ENCODE data around the gene PITPNM3. TPM values are rescaled to one million over a fixed set of nuclear protein-coding genes. Genes with fewer than 3 reads are reported as not detected.

The PITPNM3 gene
- total RNA-seq, 5 donors from 2014 or later (not counting 1 experiment from before 2014, with no cell fraction given) = 0.20 to 0.98 (median 0.61) TPM

DNA sequence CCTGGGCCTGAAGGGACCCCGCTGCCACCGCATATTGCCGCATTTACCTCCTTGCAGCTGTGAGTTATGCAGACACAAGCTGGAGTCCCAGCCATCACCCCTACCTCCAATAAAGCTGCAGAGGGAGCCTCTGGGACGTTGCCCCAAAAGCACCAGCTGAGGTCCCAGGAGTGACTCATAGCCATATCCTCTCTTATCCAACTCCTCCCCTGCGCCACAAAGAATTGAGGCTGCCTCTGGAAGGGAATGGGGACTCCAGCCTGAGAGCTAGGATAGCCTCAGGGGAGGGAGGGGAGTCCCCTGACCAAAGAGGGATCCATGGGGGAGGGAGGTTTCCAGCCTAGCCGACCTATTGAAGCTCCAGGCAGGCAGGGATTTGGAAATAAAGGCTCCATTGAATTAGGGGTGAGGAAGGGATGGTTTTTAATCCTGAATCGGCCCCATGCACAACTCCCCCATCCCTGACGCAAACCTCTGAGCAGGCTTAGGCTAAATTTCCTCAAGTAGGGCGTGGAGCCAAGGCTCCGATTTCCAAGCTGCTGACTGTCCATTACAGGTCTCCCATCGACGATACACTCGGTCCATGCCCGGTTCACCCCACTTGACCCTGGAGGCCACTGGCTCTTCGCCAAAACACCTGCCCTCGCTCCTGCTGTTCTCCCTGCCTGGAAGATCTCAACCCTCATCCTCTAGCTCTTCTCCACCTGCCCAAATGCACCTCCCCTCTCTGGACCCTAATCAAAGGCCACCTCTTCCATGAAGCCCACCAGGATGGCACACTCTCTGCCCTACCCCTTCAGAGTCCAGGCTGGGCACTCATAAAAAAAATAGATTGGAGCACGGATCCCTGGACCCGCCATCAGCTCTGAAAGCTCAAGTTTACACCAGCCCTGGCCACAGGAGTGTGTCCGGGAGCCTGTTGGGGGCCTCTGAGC lies 84.6 kb downstream of the PITPNM3 start:
- ChIA-PET CTCF (interaction anchor here (0.5 to 0.6 kb wide), 2 partner anchors 177 to 879 kb away, joined by 3 read pairs; no protein-coding TSS in a partner anchor), POLR2A (no interaction called here)
- Histone ChIP-seq H3K4me3 (ENCODE audit: control insufficient read depth in 1 of 2, extremely low read depth in 1 of 2, low read length in 1 of 2) (no peak overlapping the region), H3K36me3 (ENCODE audit: control insufficient read depth in 2 of 2, extremely low read depth in 1 of 2, insufficient read depth in 1 of 2, low read length in 1 of 2) (no peaks in the 10 kb centered on the region), H3K27ac (ENCODE audit: low read length) (no peak overlapping the region), H3K27me3 (replicated peaks in 1 of 2; ENCODE audit: control insufficient read depth in 2 of 2, extremely low read depth in 1 of 2, insufficient read depth in 2 of 2, low read length in 1 of 2) (peaks cover 0 to 18% of the 10 kb centered on the region in 2 experiments), H3K4me1 (ENCODE audit: control insufficient read depth in 1 of 2, extremely low read depth in 1 of 2, insufficient read depth in 2 of 2, low read length in 2 of 2) (no peaks in the 10 kb centered on the region), H3K9me3 (no peaks in the 10 kb centered on the region)
- WGBS (ENCODE audit: insufficient coverage) = 98% methylated on average over 13 of the region's 19 CpGs
- Mint-ChIP-seq H3K4me1 (peaks cover 0 to 6% (median 2%) of the 10 kb centered on the region in 3 donors), H3K9me3 (no peaks in the 10 kb centered on the region), H3K4me3 (no peak overlapping the region), H3K27ac (no peak overlapping the region), H3K27me3 (no peaks in the 10 kb centered on the region), H3K36me3 (no peaks in the 10 kb centered on the region)
- DNase-seq (no peak), ATAC-seq (replicated peaks in 1 of 4) (no peak)

DNA sequence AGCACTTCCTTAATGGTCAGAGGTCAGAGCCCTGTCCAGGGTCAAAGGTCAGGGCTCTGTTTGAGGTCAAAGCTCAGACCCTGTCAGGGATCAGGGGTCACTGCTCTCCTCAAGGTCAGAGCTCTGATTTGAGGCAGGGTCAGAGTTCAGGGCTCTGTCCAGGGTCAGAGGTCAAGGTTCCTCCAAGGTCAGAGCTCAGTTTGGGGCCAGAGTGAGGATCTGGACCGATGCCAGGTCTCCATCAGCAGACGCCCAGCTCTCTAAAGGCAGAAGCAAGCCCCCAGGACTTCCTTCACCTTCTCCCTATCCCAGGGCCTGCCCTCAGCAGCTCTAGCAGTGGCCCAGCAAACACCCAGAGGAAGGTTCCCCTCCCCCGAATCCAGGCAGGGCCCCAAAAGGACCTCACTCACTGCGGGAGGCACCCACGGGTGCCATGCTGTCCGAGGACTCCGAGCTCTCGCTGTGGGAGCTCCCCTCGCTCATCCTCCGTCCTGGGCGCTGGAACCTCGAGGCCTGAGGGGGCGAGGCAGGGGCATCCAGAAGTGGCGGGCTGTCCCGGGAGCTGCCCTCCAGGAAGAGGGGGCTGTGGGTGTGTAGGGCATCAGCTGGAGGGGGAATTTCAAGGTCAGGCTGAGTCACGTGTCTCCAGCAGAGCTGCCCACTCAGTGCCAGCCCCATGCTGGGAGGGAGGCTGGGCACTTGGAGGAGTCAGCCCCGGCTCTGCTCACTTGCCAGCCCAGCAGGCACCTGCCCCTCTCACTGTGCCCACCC lies 85.4 kb downstream of the PITPNM3 start:
- H3K27me3 ChIP-seq (replicated peaks in 1 of 2; ENCODE audit: control insufficient read depth in 2 of 2, extremely low read depth in 1 of 2, insufficient read depth in 2 of 2, low read length in 1 of 2) = peaks cover 0 to 21% of the 10 kb centered on the region in 2 experiments
- DNase-seq (no peak), ATAC-seq (replicated peaks in 1 of 4) (no peak)
- H3K27ac ChIP-seq (ENCODE audit: low read length) = no peak overlapping the region
- WGBS (ENCODE audit: insufficient coverage) = 89% methylated on average over 16 of the region's 17 CpGs
- CTCF ChIA-PET = no interaction called here
- no peaks in the 10 kb centered on the region for H3K4me1 ChIP-seq (ENCODE audit: control insufficient read depth in 1 of 2, extremely low read depth in 1 of 2, insufficient read depth in 2 of 2, low read length in 2 of 2)
- peaks cover 0 to 6% (median 2%) of the 10 kb centered on the region in 3 donors for H3K4me1 Mint-ChIP-seq
- H3K4me3 Mint-ChIP-seq = no peak overlapping the region
- no peak overlapping the region for H3K27ac Mint-ChIP-seq
- H3K36me3 Mint-ChIP-seq = no peaks in the 10 kb centered on the region
- H3K9me3 Mint-ChIP-seq = no peaks in the 10 kb centered on the region
- H3K27me3 Mint-ChIP-seq = no peaks in the 10 kb centered on the region
- H3K9me3 ChIP-seq = no peaks in the 10 kb centered on the region
- POLR2A ChIA-PET = no interaction called here
- no peaks in the 10 kb centered on the region for H3K36me3 ChIP-seq (ENCODE audit: control insufficient read depth in 2 of 2, extremely low read depth in 1 of 2, insufficient read depth in 1 of 2, low read length in 1 of 2)
- no peak overlapping the region for H3K4me3 ChIP-seq (ENCODE audit: control insufficient read depth in 1 of 2, extremely low read depth in 1 of 2, low read length in 1 of 2)

DNA sequence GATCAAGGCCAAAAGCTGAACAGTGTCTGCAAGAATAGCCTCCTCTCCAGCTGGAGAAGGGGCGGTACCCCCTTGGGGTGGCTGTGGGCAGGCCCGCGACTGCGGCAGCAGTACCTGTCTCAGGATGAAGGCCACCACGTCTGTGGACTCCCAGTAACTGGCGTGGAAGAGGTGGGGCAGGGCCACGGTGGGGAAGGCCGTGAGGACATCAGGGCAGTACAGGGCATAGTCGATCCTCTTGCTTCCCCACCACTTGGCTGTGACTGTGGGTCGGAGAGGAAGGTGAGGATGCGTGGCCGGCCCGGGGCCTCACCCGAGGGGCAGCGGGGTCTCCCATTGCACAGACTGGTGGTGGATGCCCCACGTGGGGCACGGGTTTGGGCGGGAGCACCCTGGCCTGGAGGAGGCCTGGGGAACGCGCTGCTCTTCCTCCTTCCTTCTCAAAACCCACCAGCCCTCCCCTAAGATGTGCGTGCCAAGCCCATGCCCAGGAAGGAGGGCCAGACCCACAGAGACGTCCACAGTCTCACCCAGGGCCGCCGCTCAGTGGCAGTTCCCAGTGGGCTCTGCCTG lies 86.1 kb downstream of the PITPNM3 start:
- DNase-seq (no peak), ATAC-seq (replicated peaks in 1 of 4) (no peak)
- H3K27me3 ChIP-seq (replicated peaks in 1 of 2; ENCODE audit: control insufficient read depth in 2 of 2, extremely low read depth in 1 of 2, insufficient read depth in 2 of 2, low read length in 1 of 2) = peaks cover 0 to 24% of the 10 kb centered on the region in 2 experiments
- ChIA-PET CTCF (no interaction called here), POLR2A (no interaction called here)
- H3K36me3 Mint-ChIP-seq = no peaks in the 10 kb centered on the region
- WGBS (ENCODE audit: insufficient coverage) = 87% methylated on average over 11 of the region's 24 CpGs
- H3K4me3 ChIP-seq (ENCODE audit: control insufficient read depth in 1 of 2, extremely low read depth in 1 of 2, low read length in 1 of 2) = no peak overlapping the region
- H3K4me3 Mint-ChIP-seq = no peak overlapping the region
- no peak overlapping the region for H3K27ac ChIP-seq (ENCODE audit: low read length)
- no peaks in the 10 kb centered on the region for H3K4me1 ChIP-seq (ENCODE audit: control insufficient read depth in 1 of 2, extremely low read depth in 1 of 2, insufficient read depth in 2 of 2, low read length in 2 of 2)
- H3K27me3 Mint-ChIP-seq = peaks cover 0 to 3% of the 10 kb centered on the region in 2 donors
- no peak overlapping the region for H3K27ac Mint-ChIP-seq
- peaks cover 0 to 6% (median 2%) of the 10 kb centered on the region in 3 donors for H3K4me1 Mint-ChIP-seq
- no peaks in the 10 kb centered on the region for H3K36me3 ChIP-seq (ENCODE audit: control insufficient read depth in 2 of 2, extremely low read depth in 1 of 2, insufficient read depth in 1 of 2, low read length in 1 of 2)
- H3K9me3 ChIP-seq = no peaks in the 10 kb centered on the region
- no peaks in the 10 kb centered on the region for H3K9me3 Mint-ChIP-seq

DNA sequence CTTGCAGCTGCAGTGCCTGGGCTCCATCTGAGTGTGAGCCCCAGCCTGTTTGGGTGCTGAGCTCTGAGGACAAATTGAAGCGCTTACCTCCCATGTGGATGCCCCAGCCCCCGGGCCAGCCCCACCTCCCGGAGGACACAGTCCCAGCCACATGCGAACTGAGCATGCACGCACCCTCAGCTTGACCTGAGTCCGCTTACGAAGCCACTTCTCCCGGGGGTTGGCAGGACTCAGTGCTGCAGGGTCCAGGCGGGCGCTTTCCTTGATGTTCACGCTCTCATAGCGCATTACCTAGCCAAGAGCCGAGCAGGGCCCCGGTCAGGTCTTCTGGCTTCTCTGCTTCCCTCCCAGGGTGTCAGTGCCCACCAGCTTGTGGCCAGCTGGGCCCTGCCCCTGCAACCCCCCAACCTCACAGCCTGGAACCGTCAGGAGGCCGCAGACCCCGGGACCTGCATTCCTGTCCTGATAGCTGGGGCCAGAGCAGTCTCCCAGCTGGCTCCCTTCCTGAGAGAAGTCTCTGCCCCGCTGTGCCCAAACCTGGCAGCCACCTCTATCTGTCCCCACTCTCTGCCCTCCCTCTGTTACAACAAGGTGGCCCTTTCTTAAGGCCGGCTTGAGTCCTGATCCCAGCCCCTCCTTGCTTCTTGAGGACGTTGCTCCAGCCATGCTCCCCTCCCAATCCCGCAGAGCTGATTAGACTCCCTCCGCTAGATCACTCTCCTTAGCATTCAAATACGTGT lies 88.1 kb downstream of the PITPNM3 start:
- CTCF ChIA-PET = no interaction called here
- Histone ChIP-seq H3K9me3 (no peaks in the 10 kb centered on the region), H3K27me3 (replicated peaks in 1 of 2; ENCODE audit: control insufficient read depth in 2 of 2, extremely low read depth in 1 of 2, insufficient read depth in 2 of 2, low read length in 1 of 2) (peaks cover 0 to 24% of the 10 kb centered on the region in 2 experiments), H3K36me3 (ENCODE audit: control insufficient read depth in 2 of 2, extremely low read depth in 1 of 2, insufficient read depth in 1 of 2, low read length in 1 of 2) (no peaks in the 10 kb centered on the region), H3K4me1 (ENCODE audit: control insufficient read depth in 1 of 2, extremely low read depth in 1 of 2, insufficient read depth in 2 of 2, low read length in 2 of 2) (no peaks in the 10 kb centered on the region), H3K4me3 (ENCODE audit: control insufficient read depth in 1 of 2, extremely low read depth in 1 of 2, low read length in 1 of 2) (no peak overlapping the region), H3K27ac (ENCODE audit: low read length) (no peak overlapping the region)
- Mint-ChIP-seq H3K36me3 (no peaks in the 10 kb centered on the region), H3K4me1 (peaks cover 0 to 4% (median 2%) of the 10 kb centered on the region in 3 donors), H3K9me3 (no peaks in the 10 kb centered on the region), H3K4me3 (no peak overlapping the region), H3K27ac (no peak overlapping the region), H3K27me3 (peaks cover 0 to 3% of the 10 kb centered on the region in 2 donors)
- DNase-seq = no peak
- POLR2A ChIA-PET = no interaction called here
- ATAC-seq (replicated peaks in 1 of 4) = no peak
- 88% methylated on average over 23 of the region's 23 CpGs for WGBS (ENCODE audit: insufficient coverage)

DNA sequence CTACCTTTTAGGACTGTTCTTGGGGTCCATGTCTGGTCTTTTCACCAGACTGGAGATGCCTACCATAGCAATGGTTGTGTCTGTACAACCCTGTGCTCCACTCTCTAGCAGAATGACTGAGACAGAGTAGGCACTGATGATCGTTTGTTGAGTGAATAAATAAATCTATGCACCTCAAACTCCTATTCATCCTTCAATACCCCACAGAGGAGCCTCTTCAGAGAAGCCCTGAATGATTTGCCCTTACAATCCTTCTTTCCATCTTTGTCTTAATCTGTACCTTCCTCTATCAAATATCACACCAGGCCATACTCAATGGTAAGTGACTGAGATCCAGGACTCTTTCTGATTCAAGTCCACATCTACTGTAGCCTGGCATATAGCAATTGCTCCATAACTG lies 88.8 kb downstream of the PITPNM3 start:
- H3K4me1 Mint-ChIP-seq = no peaks in the 10 kb centered on the region
- no CpG with 5 or more reads among the region's 1 CpG for WGBS (ENCODE audit: insufficient coverage)
- peaks cover 0 to 24% of the 10 kb centered on the region in 2 experiments for H3K27me3 ChIP-seq (replicated peaks in 1 of 2; ENCODE audit: control insufficient read depth in 2 of 2, extremely low read depth in 1 of 2, insufficient read depth in 2 of 2, low read length in 1 of 2)
- POLR2A ChIA-PET = no interaction called here
- H3K27ac Mint-ChIP-seq = no peak overlapping the region
- no peak overlapping the region for H3K4me3 ChIP-seq (ENCODE audit: control insufficient read depth in 1 of 2, extremely low read depth in 1 of 2, low read length in 1 of 2)
- no peaks in the 10 kb centered on the region for H3K36me3 Mint-ChIP-seq
- H3K4me3 Mint-ChIP-seq = no peak overlapping the region
- DNase-seq (no peak), ATAC-seq (replicated peaks in 1 of 4) (no peak)
- H3K9me3 ChIP-seq = no peaks in the 10 kb centered on the region
- no peaks in the 10 kb centered on the region for H3K9me3 Mint-ChIP-seq
- peaks cover 0 to 3% of the 10 kb centered on the region in 2 donors for H3K27me3 Mint-ChIP-seq
- H3K36me3 ChIP-seq (ENCODE audit: control insufficient read depth in 2 of 2, extremely low read depth in 1 of 2, insufficient read depth in 1 of 2, low read length in 1 of 2) = no peaks in the 10 kb centered on the region
- no peak overlapping the region for H3K27ac ChIP-seq (ENCODE audit: low read length)
- no peaks in the 10 kb centered on the region for H3K4me1 ChIP-seq (ENCODE audit: control insufficient read depth in 1 of 2, extremely low read depth in 1 of 2, insufficient read depth in 2 of 2, low read length in 2 of 2)
- CTCF ChIA-PET = no interaction called here

All from T-cell (primary cell).